ENCODE measurements around the gene CLK4.

GRCh38 chr5:178630475-178630930, 3.7 kb upstream of the CLK4 start:
- TF ChIP-seq CTCF (IDR thresholded peaks at IDR 0.05) (no peak), POLR2A (IDR thresholded peaks at IDR 0.05) (no peak)

Measured in tibial nerve (tissue), 3 donors.